DMS114 treated with DMSO at 0.1 percent for 48 hours (cell line): ENCODE measurements around the gene CREBL2.
"Not testable (repeated sequence)": the region's sequence is repeated elsewhere in the genome, so short reads cannot be mapped to it uniquely, and the experiment has no call there.

Source experiments
- DNase-seq: peaks from one replicate; lab custom pipeline; 2025; ENCODE audit not compliant: unreplicated experiment; lab: John Stamatoyannopoulos, UW

The CREBL2 gene

DNA sequence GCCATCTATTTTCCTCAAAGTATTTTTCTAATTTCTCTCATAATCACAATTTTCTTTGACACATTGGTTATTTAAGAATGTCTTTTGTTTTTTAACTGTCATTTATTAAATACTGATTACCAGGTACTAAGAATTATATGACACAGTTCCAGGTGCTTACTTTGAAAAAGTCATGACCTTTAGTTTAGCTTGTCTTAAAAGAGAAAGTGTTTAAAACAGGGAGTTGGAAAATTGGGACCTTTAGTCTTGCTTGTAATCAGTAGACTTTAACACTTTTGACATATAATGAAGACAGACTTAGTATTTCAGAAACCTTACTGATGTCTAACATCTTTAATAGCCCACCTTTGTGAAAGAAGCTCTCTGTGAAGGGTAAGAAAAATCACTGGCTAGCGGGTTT is 19.2 kb downstream of the CREBL2 start:
- DNase-seq = no peak

- DNase-seq = no peak
These were observed 24.0 kb downstream of the CREBL2 start for GRCh38 chr12:12635651-12636050.

- no peak for DNase-seq
These were observed 25.0 kb downstream of the CREBL2 start for GRCh38 chr12:12636641-12637040.

GRCh38 chr12:12639995-12640394 is 28.3 kb downstream of the CREBL2 start:
- DNase-seq = not testable (repeated sequence)

DNA sequence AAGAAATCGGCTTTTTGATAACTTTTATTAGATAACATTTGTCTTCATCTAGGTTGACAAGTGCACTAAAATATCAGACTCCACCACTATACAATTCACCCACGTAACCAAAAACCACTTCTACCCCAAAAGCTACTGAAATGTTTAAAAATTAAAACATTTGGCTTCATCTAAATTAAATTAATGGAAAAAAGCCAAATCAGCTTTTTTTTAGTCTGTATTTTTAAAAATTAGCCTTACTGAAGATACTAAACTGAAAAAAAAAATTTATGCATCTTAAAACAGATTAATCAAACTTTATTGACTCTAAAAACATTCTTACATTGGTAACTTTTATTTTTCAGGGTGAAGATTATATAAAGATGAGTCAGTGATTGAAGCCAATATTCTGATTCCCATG is 30.0 kb downstream of the CREBL2 start:
- no peak for DNase-seq

DNA sequence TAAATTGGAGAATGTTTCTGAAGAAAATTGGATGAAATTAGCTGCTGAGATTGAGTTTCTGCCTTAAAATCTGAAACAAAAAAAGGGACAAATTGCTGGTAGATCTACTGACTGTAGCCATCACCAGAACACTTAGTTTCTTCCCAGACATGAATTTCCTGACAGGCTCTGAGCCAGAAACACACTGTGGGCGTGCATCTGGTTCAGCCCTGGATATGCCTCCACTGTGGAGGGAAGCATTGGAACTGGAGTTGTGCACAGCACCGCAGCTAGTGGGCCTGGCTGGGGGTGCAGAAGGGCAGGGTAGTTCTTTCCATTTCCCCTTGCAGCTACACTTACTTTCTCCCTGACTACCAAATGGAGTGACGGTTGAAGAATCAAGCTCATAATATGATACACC is 31.2 kb downstream of the CREBL2 start:
- DNase-seq = no peak

GRCh38 chr12:12645485-12645884 is 33.8 kb downstream of the CREBL2 start:
- DNase-seq = no peak

DNA sequence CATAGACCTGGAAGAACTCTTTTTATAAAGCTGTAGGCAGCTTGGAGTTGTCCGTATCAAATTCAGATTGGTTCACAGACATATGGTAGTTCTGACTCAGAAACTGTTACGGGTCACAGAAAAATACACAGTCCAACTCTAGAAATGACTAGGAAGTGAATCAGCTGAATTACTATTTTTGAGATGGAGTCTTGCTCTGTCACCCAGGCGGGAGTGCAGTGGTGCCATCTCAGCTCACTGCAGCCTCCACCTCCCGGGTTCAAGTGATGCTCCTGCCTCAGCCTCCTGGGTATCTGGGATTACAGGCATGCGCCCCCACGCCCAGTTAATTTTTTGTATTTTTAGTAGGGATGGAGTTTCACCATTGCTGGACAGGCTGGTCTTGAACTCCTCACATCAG is 34.3 kb downstream of the CREBL2 start:
- DNase-seq = not testable (repeated sequence)

GRCh38 chr12:12646483-12647072 is 34.9 kb downstream of the CREBL2 start:
- DNase-seq = no peak

GRCh38 chr12:12648284-12648683 is 36.6 kb downstream of the CREBL2 start:
- no peak for DNase-seq

GRCh38 chr12:12648951-12649650 is 37.4 kb downstream of the CREBL2 start:
- DNase-seq = no peak

- no peak for DNase-seq
These were observed 40.1 kb downstream of the CREBL2 start for GRCh38 chr12:12651752-12652151.

DNA sequence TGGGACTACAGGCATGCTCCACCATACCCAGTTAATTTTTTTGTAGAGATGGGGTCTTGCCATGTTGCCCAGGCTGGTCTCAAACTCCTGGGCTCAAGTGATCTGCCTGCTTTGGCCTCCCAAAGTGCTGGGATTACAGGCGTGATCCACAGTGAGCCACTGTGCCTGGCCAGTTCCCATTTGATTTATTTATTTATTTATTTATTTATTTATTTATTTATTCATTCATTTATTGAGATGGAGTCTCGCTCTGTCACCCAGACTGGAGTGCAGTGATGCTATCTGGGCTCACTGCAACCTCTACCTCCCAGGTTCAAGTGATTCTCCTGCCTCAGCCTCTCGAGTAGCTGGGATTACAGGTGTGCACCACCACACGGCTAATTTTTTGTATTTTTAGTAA is 41.0 kb downstream of the CREBL2 start:
- not testable (repeated sequence) for DNase-seq

DNA sequence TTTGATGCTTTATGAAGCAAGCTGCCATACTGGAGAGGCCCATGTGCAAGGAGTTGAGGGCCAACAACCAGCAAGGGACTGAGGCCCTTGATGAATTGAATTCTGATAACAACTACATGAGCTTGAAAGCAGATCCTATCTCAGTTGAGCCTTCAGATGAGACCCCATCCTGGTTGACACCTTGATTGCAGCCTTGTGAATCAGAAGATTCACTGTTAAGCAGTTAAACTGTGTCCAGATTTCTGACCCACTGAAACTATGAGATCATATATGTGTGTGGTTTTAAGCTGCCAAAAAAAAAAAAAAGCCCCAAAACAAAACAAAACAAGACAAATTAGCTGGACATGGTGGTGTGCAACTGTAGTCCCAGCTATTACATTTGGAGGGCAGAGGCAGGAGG is 42.2 kb downstream of the CREBL2 start:
- no peak for DNase-seq

DNA sequence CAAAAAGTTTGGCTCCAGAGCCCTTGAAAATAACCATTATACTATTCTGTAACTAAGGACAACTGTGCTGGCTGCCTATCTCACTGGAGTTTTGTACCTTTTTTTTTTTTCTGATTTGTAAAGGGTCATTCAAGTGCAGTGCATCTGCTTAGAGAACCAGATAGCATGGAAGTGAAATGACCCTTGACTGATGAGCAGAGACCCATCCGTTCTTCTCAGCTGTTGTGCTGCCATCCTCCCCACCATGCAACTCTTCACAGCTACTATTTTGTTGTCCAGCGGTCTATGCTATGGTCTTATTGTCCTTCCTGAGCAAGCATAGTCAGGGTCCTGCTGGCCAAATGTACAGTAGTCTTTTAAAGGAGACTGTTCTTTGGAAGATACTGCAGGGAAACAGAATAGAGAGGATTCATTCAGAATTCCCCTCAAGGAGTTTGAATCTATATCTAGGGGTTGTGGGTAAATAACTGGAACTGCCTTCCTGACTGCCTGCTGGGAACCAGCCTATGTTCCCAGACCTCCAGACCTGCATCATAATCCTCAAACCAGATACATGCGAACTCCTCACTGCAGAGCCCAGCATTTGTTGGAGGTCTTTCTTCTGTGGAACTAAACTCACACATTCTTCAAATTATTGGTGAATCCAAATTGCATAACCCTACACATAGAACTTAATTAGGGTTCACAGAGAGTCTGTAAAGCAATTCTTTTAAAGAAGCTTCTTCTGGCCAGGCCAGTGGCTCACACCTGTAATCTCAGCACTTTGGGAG is 43.2 kb downstream of the CREBL2 start:
- no peak for DNase-seq

DNA sequence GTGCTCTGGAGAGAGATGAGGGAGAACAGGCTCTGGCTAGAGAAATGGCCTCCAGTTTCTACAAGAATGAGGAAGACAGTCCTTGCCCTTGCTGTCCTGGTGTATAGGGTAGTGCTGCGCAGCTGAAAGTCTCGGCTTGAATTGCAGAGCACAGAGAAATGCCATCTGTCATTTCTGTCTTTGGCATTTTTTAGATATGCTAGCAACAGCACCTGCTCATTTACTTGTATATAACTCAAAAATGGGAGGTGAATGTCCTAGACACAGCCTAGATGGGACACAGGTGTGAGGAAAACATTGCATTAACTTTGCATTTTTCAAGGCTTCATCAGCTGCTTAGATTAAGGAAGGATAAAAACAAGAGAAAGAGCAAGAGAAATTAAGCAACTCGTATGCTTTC is 48.5 kb downstream of the CREBL2 start:
- no peak for DNase-seq

DNA sequence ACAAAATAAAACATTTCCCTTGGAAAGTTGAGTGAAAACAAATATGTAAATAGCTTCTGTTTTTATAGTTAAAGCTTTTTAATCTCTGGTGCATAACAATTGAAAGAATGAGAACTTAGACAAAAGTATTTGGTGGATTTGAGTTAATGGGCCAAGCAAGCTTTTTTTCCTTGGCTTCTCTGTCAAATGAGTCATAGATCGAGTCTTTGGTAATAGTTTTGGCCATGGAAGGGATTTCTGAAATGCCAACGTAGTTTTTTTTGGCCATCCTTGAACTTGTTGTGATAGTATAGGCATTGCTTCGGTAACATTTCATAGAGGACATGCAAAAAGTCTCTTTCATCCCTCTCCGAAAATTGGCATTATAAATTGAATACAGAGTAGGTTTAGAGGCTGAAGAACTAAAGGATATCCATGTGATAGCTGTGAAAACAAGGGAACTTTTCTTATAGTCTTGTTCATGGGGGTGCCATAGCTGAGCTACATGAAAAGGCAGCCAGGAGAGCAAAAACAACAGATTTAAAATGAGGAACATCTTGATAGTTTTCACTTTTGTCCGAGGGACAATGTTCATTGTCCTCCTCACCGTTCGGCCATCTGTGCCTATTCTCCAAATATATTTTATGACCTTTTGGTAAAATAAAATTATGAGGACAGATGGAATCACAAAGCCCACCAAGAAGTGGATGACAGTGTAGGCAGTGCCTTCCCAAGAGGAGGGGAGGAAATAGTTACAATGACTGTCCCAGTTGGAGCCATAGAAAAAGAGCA is 49.6 kb downstream of the CREBL2 start:
- DNase-seq = no peak

DNA sequence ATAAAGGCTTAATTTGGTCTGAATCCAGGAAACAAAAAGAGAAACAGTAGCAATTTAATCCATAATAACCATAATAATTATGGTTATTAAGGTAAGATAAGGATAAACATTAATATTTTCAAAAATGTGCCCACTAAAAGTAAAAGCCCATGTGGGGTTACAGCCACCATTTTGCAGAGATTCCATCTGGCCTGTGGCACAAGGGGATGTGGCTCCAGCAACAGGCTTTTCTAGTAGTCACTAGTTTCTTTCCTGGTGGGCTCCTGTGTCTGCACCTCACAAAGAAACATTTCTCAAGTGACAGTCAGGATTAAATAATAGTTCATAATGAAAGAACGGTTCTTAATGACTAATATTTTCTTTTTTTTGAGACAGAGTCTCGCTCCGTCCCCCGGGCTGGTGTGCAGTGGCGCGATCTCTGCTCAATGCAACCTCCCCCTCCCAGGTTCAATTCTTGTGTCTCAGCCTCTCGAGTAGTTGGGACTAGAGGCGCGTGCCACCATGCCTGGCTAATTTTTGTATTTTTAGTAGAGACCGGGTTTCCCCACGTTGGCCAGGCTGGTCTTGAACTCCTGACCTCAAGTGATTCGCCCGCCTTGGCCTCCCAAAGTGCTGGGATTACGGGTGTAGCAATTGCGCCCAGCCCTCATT is 52.1 kb downstream of the CREBL2 start:
- DNase-seq = no peak

- DNase-seq = peak; percentile 78
These were observed 53.5 kb downstream of the CREBL2 start for GRCh38 chr12:12665194-12665593.

DNA sequence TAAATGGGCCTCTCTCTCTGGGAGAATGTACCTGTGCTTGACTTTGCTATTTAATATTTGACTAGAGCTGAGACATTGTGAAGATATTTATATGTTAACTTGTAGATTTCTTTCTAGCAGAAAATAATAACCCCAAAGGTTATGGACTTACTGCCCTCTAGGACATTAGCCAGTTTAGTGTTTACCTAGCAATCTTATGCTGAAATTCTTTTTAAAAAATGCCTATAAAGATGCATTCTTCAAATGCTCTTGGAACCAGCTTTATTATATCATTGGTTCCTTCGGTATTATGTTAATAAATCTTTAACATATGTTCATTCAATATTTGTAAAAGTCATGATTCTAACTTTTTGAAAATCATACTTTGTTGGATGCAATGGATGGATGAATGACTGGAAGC is 56.3 kb downstream of the CREBL2 start:
- no peak for DNase-seq

DNA sequence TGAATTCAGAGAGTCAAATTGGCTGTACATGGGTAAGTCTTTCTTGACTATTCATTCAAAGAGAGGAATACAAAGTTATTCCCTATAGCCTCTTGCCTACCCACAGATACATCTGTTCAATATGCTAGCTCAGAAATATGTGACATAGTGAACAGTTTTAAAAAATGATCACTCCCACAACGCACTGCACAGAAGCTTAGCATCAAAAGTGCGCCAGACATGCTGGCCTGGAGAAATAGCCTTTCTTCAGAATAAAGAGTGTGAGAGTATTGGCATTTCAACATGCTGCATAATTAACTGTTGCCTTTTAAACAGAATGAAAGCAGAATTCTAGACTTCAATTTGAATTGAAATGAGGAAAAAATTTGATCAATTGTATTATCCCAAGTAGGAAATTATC is 57.3 kb downstream of the CREBL2 start:
- DNase-seq = no peak
